ENCODE data around the gene LCNL1.
A peak's percentile ranks its signal among the peaks of the same experiment; 100 is the strongest.
"Not testable (repeated sequence)": the region's sequence is repeated elsewhere in the genome, so short reads cannot be mapped to it uniquely, and the experiment has no call there.

Gene LCNL1

GRCh38 chr9:137025517-137025966 is 42.7 kb downstream of the LCNL1 start:
- intact Hi-C loops (cut with DNase I): no loop called here

GRCh38 chr9:137026384-137026783 is 43.6 kb downstream of the LCNL1 start:
- peak in 1 of 42 donors; percentile 40 for DNase-seq
- intact Hi-C loops (cut with DNase I): no loop called here

More at GRCh38 chr9:137025517-137025966, 42.7 kb downstream of the LCNL1 start:
- peak; percentile 94 to 100 (median 99) for DNase-seq

- intact Hi-C loops (cut with DNase I): no loop called here
- DNase-seq: peak in 6 of 42 donors; percentile 16 to 58 (median 40)
Observed at GRCh38 chr9:137026828-137027227, 44.0 kb downstream of the LCNL1 start.

- intact Hi-C loops (cut with DNase I): no loop called here
- peak in 2 of 42 donors; percentile 19 to 53 for DNase-seq
Observed at GRCh38 chr9:137027369-137028262, 44.8 kb downstream of the LCNL1 start, which contains the start of gene ABCA2. Gene ABCA2, minus strand, starts transcription at chr9:137028237. Its CDS starts 97 bp downstream, at chr9:137028140.

- intact Hi-C loops (cut with DNase I): no loop called here
- DNase-seq: peak; percentile 53 to 90 (median 81)
Observed at GRCh38 chr9:137028263-137029057, 45.7 kb downstream of the LCNL1 start.

DNA sequence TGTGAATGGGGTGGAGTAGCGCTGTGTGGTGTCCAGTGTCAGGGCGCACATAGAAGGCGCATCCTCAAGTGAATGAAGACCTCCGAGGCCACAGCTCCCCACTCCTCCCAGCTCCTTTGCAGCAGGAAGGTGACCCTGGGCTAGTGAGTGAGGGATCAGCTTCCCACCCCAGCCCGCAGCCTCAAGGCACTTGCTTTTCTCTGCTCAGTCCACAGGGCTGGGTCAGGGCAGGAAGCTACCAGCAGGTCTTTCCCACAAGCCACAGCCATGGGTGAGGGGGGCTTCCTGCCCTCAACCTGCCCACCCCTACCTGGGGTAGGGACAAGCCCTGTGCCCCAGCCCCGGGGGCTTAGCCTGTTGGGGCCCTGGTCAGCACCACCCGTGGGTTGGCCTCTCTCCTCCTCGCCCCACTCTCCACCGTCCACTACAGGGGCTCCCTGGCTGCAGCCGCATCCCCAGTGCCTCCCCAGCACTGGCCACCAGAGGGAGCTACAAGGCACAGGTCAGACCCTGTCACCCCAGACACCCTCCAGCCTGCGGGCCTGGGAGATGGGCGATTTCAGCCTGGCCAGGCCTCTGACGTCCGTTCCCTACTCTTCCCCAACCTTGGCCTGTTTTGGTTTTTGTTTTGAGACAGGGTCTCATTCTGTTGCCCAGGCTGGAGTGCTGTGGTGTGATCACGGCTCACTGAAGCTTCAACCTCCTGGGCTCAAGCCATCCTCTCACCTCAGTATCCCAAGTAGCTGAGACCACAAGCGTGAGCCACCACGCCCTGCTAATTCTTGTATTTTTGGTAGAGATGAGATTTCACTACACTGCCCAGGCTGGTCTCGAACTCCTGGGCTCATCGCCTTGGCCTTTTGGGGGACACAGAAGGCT is 46.5 kb downstream of the LCNL1 start:
- peak; percentile 69 to 95 (median 87) for DNase-seq
- intact Hi-C loops (cut with DNase I): no loop called here

GRCh38 chr9:137030006-137030405 is 47.2 kb downstream of the LCNL1 start:
- DNase-seq: no peak
- intact Hi-C loops (cut with DNase I): no loop called here

GRCh38 chr9:137030538-137031527 is 48.0 kb downstream of the LCNL1 start:
- intact Hi-C loops (cut with DNase I): no loop called here

DNA sequence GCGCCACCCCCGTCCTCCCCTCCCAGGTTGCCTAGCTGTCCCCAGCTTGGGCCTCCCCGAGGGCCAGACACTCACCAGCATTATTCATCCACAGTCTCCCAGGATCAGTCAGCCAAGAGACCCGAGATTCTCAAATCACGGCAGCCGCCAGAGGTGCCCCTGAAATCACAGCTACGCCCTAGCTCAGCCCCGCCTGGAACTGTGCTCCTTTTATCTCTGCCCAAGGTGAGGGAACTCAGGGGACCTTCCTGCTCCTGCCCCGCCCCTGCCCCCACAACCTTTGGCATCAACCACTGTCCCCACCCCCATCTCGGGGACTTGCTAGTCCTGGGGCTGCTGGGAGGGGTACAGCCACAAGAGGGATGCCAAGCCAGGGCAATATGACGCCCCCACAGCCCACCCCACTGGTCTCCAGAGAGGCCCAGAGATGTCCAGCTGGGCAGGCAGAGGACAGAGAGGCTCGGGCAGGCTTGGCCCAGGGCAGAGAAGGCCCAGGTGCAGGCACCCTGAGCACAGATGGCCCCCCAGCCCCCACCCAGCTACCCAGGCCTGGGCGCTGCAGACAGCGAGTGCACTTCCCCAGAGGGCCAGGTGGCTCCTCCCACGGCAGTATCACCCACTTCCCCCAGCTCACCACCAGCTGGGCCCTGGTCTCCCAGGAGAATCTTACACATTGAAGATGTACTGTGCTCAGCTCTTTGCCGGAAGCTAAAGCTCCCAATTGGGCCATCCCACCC is 49.3 kb downstream of the LCNL1 start, which contains the start of gene FUT7:
Gene FUT7 (minus strand): TSS at position 185 of the 737 bp plus-strand sequence. CDS start 97 bp downstream, at position 88.
- no peak for DNase-seq
- intact Hi-C loops (cut with DNase I): no loop called here

More at GRCh38 chr9:137030538-137031527, 48.0 kb downstream of the LCNL1 start:
- peak in 1 of 42 donors; percentile 42 for DNase-seq

DNA sequence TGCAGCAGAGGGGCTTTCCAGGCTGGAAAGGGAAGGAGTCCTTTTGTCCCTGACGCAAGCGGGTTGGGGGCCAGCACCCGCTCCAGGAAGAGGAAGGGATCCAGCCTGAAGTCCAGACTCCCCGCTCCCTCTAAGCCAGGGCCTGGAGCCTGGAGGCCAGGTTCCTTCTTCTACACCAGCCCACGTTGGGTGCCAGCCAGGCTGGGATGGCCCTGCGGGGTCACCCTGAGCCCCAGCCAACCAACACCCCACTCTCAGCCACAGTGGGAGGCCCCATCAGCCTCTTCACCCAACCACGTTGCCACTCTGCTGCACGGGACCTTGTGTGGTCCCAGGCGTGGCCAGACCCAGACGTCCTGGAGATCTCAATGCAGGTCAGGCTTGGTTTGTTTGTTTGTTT is 50.1 kb downstream of the LCNL1 start:
- intact Hi-C loops (cut with DNase I): no loop called here
- no peak for DNase-seq

DNA sequence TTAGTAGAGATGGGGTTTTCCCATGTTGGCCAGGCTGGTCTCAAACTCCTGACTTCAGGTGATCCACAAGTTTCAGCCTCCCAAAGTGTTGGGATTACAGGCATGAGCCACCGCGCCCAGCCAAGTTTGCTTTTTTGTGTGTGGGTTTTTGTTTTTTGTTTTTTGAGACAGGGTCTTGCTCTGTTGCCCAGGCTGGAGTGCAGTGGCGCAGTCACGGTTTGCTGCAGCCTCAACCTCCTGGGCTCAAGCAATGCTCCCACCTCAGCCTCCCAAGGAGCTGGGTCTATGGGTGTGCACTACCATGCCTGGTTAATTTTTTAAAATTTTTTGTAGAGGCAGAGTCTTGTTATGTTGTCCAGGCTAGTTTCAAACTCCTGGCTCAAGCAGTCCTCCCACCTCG is 50.7 kb downstream of the LCNL1 start:
- DNase-seq; intact Hi-C loops (cut with DNase I): not testable (repeated sequence)

DNA sequence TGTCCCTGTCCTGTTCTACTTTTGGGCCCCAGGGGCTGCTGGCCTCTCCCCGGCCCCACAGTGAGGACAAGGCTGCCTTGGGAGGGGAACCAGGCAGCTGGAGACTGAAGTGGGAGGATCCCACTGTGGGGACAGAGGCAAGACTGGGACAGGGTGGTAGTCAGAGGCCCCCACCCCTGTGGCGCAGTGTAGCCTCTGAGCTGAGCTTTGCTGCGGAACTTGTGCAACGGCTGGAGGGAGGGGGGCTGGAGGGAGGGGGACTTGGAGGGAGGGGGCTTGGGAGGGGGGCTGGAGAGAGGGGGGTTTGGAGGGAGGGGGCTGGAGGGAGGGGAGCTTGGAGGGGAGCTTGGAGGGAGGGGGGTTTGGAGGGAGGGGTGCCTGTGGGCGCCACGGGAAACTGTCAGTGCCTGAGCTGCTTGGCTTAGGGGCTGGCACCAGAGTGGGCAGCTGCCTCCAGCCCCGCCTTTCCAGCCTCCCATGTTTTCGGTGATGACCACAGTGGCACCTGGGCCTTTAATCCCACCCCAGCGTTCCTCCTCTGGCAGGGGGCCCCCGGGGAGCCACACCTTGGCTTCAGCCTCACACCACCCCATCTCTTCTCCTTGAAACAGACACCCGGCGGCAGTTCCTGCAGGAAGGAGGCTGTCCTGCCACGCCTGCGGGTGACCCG is 51.4 kb downstream of the LCNL1 start:
- no peak for DNase-seq
- intact Hi-C loops (cut with DNase I): no loop called here

DNA sequence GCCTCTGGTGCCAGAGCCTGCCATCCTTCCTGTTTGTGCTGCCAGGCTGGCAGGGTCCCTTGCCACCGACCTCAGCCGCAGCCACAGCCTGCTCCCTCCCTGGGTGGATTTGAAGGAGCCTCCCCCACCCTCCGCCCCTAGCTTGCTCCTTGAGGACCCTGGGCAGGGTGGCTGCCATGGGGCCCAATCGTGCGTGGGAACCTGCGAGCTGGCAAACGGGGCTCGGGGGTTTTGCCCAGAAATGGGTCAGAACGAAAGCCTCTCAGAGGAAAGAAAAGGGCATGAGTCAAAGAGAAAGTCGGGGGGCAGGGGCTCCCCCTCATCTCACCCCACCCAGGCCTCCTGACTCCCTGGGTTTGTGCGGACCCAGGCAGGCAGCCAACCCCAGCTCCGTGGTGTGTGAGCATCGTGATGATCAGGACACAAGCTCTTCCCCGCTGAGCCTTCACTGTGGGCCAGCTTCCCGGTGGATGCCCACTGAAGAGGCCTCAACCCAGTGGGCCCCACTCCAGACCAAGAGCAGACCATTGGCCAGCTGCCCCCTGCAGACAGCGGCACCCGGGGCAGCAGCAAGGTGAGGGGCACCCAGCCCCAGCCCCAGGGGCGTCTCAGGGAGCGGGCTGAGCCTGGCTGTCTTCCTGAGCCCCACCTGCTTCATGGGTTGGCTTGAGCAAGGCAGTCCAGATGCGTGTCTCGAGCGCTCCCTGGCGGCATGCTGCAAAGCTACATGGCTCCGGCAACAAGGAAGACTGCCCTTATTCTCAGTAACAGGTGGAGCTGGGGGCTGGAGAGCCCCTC is 52.1 kb downstream of the LCNL1 start:
- intact Hi-C loops (cut with DNase I): loop anchor here (5.0 kb wide), 2 partner anchors 83 to 248 kb away; partner anchors contain the start of gene LCN12
- DNase-seq: peak; percentile 81 to 95 (median 90)

Data from head of caudate nucleus (tissue), 42 donors.